Endodermal cell (in vitro differentiated cells): Measurements from ENCODE around the gene AGRN. TPM values are rescaled to one million over a fixed set of nuclear protein-coding genes. Genes with fewer than 3 reads are reported as not detected.
"Not testable (repeated sequence)": the region's sequence is repeated elsewhere in the genome, so short reads cannot be mapped to it uniquely, and the experiment has no call there.

Experiments
- DNase-seq: peaks from one replicate; pipeline ENCODE4 v3.0.0-alpha.2; 2017
- H3K27ac ChIP-seq: 2 replicates; pipeline ENCODE4 v1.5.1; 2013; ENCODE audit warnings: mild to moderate bottlenecking, low read depth, low read length, moderate library complexity
- H3K27me3 ChIP-seq: 2 replicates; pipeline ENCODE4 v1.6.1; 2013; ENCODE audit warnings: mild to moderate bottlenecking, low read length, moderate library complexity; ENCODE audit not compliant: insufficient read depth, control insufficient read depth, poor library complexity, severe bottlenecking
- H3K36me3 ChIP-seq: 2 replicates; pipeline ENCODE4 v1.7.0; 2013; ENCODE audit warnings: mild to moderate bottlenecking, low read length, moderate library complexity; ENCODE audit not compliant: control insufficient read depth, insufficient read depth
- H3K4me1 ChIP-seq: one replicate; pipeline ENCODE4 v1.7.0; 2013; ENCODE audit warnings: low read length; ENCODE audit not compliant: control insufficient read depth, insufficient read depth
- H3K4me3 ChIP-seq: 2 replicates; pipeline ENCODE4 v1.5.1; 2013; ENCODE audit warnings: mild to moderate bottlenecking, low read length, moderate library complexity
- H3K9ac ChIP-seq: 2 replicates; pipeline ENCODE4 v1.6.1; 2013; ENCODE audit warnings: mild to moderate bottlenecking, low read length, moderate library complexity; ENCODE audit not compliant: poor library complexity, severe bottlenecking; ENCODE audit errors: extremely low read depth
- H3K9me3 ChIP-seq: 2 replicates; pipeline ENCODE4 v1.6.1; 2013; ENCODE audit warnings: mild to moderate bottlenecking, low read length, moderate library complexity; ENCODE audit not compliant: control insufficient read depth
- H3K27ac Mint-ChIP-seq: 2 replicates; pipeline ENCODE4 v1.8.0; 2020; ENCODE audit warnings: mixed read lengths
- H3K27me3 Mint-ChIP-seq: 2 replicates; pipeline ENCODE4 v1.8.0; 2021; ENCODE audit warnings: mild to moderate bottlenecking, mixed read lengths; ENCODE audit not compliant: insufficient read depth
- H3K36me3 Mint-ChIP-seq: 2 replicates; pipeline ENCODE4 v1.8.0; 2020; ENCODE audit warnings: low read depth, mixed read lengths
- H3K4me1 Mint-ChIP-seq: 2 replicates; pipeline ENCODE4 v1.8.0; 2020; ENCODE audit warnings: mixed read lengths
- H3K4me3 Mint-ChIP-seq: 2 replicates; pipeline ENCODE4 v1.8.0; 2020; ENCODE audit warnings: mild to moderate bottlenecking, moderate library complexity, mixed read lengths
- H3K9me3 Mint-ChIP-seq: 2 replicates; pipeline ENCODE4 v1.8.0; 2020; ENCODE audit warnings: mild to moderate bottlenecking, mixed read lengths
- WGBS, 2 experiments: methylation state at CpG; one replicate each; pipeline versions ENCODE4 v1.1.5 to v1.1.7; 2013; ENCODE audit warnings: missing lambda C conversion rate in 2 of 2, mixed read lengths in 1 of 2; ENCODE audit not compliant: insufficient coverage in 1 of 2, insufficient read length in 1 of 2; 5-methylcytosine and 5-hydroxymethylcytosine counted together
- total RNA-seq, 2 donors: library from RNA; stranded (reverse); fragmentation: NEBNext Ultra II Directional in 1 of 2; extraction: Animal tissue kit (Norgen Biotek cat#: 25700) in 1 of 2; gene quantifications; 2 replicates in 1 of 2; 3 replicates in 1 of 2; pipeline ENCODE4 v1.2.1, GENCODE V29; 2021
- TF ChIP-seq, protein P1 (sequence below): fragments of 200-600 bp; sonication (generic); conservative IDR thresholded peaks from 2 replicates; pipeline ENCODE4 v1.5.0; 2021; ENCODE audit warnings: antibody characterized with exemption, mild to moderate bottlenecking

AGRN gene
- total RNA-seq, 2 donors from 2014 or later, result 269 to 288 TPM

DNA sequence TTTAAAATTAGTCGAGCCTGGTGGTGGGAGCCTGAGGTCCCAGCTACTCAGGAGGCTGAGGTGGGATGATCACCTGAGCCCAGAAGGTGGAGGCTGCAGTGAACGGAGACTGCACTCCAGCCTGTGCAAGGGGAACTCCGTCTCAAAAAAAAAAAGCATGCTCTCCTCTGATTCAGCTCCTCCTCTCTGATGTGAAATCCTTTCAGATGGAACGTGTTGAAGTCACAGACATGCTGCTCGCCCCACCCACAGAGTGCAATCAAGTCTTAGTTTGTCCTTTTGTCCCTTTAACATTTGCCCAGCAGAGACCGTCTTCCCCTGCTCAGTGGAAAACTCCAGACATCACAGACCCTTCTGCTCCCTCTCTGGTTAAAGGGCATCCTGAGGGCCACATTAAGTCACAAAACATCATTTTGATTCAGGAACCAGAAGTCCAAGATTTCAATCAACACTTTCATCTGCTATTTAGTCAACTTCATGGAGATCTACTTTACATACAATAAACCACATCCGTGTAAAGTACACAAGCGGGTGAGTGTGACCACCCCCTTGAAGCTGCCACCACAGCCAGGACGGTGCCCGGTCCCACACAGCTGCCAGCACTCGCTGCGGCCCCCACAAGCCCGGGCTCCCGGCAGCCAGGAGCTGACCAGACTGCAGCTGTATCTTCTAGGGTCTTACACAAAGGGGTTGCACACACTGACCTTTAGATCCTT lies 73.1 kb downstream of the AGRN start:
- H3K27ac Mint-ChIP-seq, result no peak overlapping the region
- no peak for DNase-seq
- Histone ChIP-seq H3K36me3 (no peaks in the 10 kb centered on the region), H3K27ac (no peak overlapping the region), H3K9me3 (peaks cover 5% of the 10 kb centered on the region), H3K4me1 (no peaks in the 10 kb centered on the region), H3K4me3 (no peak overlapping the region), H3K9ac (no peak overlapping the region), H3K27me3 (no peaks in the 10 kb centered on the region)
- peaks cover 8% of the 10 kb centered on the region for H3K36me3 Mint-ChIP-seq
- H3K4me1 Mint-ChIP-seq, result no peaks in the 10 kb centered on the region
- H3K9me3 Mint-ChIP-seq, result peaks cover 21% of the 10 kb centered on the region
- WGBS, 2 experiments, result 87 to 91% methylated on average over 10 to 14 of the region's 14 CpGs
- peaks cover 3% of the 10 kb centered on the region for H3K27me3 Mint-ChIP-seq
- TF ChIP-seq, protein P1, sequence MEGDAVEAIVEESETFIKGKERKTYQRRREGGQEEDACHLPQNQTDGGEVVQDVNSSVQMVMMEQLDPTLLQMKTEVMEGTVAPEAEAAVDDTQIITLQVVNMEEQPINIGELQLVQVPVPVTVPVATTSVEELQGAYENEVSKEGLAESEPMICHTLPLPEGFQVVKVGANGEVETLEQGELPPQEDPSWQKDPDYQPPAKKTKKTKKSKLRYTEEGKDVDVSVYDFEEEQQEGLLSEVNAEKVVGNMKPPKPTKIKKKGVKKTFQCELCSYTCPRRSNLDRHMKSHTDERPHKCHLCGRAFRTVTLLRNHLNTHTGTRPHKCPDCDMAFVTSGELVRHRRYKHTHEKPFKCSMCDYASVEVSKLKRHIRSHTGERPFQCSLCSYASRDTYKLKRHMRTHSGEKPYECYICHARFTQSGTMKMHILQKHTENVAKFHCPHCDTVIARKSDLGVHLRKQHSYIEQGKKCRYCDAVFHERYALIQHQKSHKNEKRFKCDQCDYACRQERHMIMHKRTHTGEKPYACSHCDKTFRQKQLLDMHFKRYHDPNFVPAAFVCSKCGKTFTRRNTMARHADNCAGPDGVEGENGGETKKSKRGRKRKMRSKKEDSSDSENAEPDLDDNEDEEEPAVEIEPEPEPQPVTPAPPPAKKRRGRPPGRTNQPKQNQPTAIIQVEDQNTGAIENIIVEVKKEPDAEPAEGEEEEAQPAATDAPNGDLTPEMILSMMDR, result no peak
- H3K4me3 Mint-ChIP-seq, result no peak overlapping the region

DNA sequence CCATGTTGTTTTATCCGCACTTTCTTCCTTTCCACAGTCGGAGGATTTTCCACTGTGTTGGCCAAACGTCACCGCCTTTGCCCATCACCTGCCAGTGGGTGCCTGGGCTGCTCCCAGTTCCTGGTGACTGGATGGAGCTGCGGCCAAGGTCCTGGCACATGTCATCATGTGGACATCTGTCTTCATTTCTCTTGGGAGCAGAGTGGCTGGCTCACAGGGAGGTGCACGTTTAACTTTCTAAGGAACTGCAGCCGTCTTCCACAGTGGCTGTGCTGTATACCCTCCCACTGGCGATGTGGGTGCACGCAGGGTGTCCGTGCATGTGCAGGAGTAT lies 73.7 kb downstream of the AGRN start:
- no peak overlapping the region for H3K27ac Mint-ChIP-seq
- no peak overlapping the region for H3K4me3 Mint-ChIP-seq
- TF ChIP-seq, protein P1, result no peak

DNA sequence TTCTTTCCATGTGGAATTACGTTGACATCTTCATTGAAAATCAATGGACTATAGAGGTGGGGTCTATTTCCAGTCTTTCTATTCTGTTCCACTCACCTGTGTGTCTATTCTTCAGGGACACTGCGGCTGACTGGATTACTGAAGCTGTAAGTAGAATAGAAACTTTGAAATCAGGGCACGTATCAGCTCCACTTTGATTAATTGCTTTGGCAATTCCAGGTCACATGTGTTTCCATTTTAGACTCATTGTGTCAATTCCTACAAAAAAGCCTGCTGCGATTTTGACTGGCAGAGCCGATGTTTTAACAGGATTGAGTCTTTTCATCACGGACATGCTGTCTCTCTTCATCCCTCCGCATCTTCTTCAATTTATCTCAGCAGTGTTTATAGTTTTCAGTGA lies 75.1 kb downstream of the AGRN start:
- TF ChIP-seq, protein P1, result no peak
- 92 to 96% methylated on average over 5 to 6 of the region's 7 CpGs for WGBS, 2 experiments
- no peak overlapping the region for H3K9ac ChIP-seq
- peaks cover 24% of the 10 kb centered on the region for H3K9me3 ChIP-seq
- no peak for DNase-seq
- H3K27ac Mint-ChIP-seq, result no peak overlapping the region
- no peaks in the 10 kb centered on the region for H3K27me3 ChIP-seq
- H3K4me3 Mint-ChIP-seq, result no peak overlapping the region
- H3K36me3 Mint-ChIP-seq, result peaks cover 8% of the 10 kb centered on the region
- no peaks in the 10 kb centered on the region for H3K4me1 Mint-ChIP-seq
- H3K27me3 Mint-ChIP-seq, result peaks cover 11% of the 10 kb centered on the region
- no peak overlapping the region for H3K4me3 ChIP-seq
- no peaks in the 10 kb centered on the region for H3K4me1 ChIP-seq
- no peak overlapping the region for H3K27ac ChIP-seq
- peaks cover 29% of the 10 kb centered on the region for H3K9me3 Mint-ChIP-seq
- H3K36me3 ChIP-seq, result no peaks in the 10 kb centered on the region

More for the DNA sequence above, 73.7 kb downstream of the AGRN start:
- DNase-seq, result no peak
- Histone ChIP-seq H3K4me3 (no peak overlapping the region), H3K4me1 (no peaks in the 10 kb centered on the region), H3K9me3 (peaks cover 10% of the 10 kb centered on the region), H3K36me3 (no peaks in the 10 kb centered on the region), H3K27me3 (no peaks in the 10 kb centered on the region), H3K9ac (no peak overlapping the region), H3K27ac (no peak overlapping the region)
- Mint-ChIP-seq H3K4me1 (no peaks in the 10 kb centered on the region), H3K27me3 (peaks cover 3% of the 10 kb centered on the region), H3K9me3 (peaks cover 21% of the 10 kb centered on the region), H3K36me3 (peaks cover 8% of the 10 kb centered on the region)
- WGBS, 2 experiments, result 90 to 96% methylated on average over 10 of the region's 10 CpGs

DNA sequence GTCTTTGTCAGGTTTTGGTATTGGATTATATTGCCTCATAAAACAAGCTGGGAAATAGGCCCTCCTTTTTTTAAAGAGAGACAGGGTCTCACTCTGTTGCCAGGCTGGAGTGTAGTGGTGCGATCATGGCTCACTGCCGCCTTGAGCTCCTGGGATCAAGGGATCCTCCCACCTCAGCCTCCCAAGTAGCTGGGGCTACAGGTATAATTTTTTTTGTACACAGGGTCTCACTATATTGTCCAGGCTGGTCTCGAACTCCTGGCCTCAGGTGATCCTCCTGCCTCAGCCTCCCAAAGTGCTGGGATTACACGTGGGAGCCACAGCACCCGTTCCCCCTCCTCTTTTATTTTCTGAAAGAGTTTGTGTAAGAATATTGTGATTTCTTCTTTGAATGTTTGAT lies 76.2 kb downstream of the AGRN start:
- DNase-seq, H3K27ac ChIP-seq, H3K4me1 Mint-ChIP-seq, H3K27me3 ChIP-seq, H3K36me3 ChIP-seq, H3K27ac Mint-ChIP-seq, H3K4me1 ChIP-seq, H3K9ac ChIP-seq, H3K4me3 Mint-ChIP-seq, H3K4me3 ChIP-seq: not testable (repeated sequence)
- WGBS, 2 experiments, result 96 to 100% methylated on average over 2 to 5 of the region's 5 CpGs
- Mint-ChIP-seq H3K27me3 (peaks cover 11% of the 10 kb centered on the region), H3K36me3 (peaks cover 14% of the 10 kb centered on the region), H3K9me3 (peaks cover 37% of the 10 kb centered on the region)
- peaks cover 35% of the 10 kb centered on the region for H3K9me3 ChIP-seq
